Type B pancreatic cell (in vitro differentiated cells): ENCODE data around the gene C5orf58. TPM values are rescaled to one million over a fixed set of nuclear protein-coding genes. Genes with fewer than 3 reads are reported as not detected.

Experiments used
- DNase-seq: peaks from one replicate; pipeline ENCODE4 v3.0.0; 2021; ENCODE audit warnings: mixed read lengths; ENCODE audit not compliant: unreplicated experiment; ENCODE audit errors: extremely low spot score
- H3K27ac Mint-ChIP-seq: 2 replicates; pipeline ENCODE4 v1.8.0; 2021; ENCODE audit warnings: mild to moderate bottlenecking, mixed read lengths
- H3K27me3 Mint-ChIP-seq: 2 replicates; pipeline ENCODE4 v1.8.0; 2021; ENCODE audit warnings: mixed read lengths
- H3K36me3 Mint-ChIP-seq: 2 replicates; pipeline ENCODE4 v1.8.0; 2021; ENCODE audit warnings: mixed read lengths
- H3K4me1 Mint-ChIP-seq: one replicate; pipeline ENCODE4 v1.8.0; 2021; ENCODE audit warnings: mixed read lengths; ENCODE audit not compliant: unreplicated experiment
- H3K4me3 Mint-ChIP-seq: 2 replicates; pipeline ENCODE4 v1.8.0; 2021; ENCODE audit warnings: mild to moderate bottlenecking, mixed read lengths
- H3K9me3 Mint-ChIP-seq: 2 replicates; pipeline ENCODE4 v1.8.0; 2021; ENCODE audit warnings: mixed read lengths
- total RNA-seq: library from RNA; stranded (reverse); gene quantifications from 2 replicates; pipeline ENCODE4 v1.2.1, GENCODE V29; 2021; ENCODE audit warnings: low replicate concordance
- TF ChIP-seq, protein P1 (sequence below): fragments of 200-600 bp; sonication (generic); conservative IDR thresholded peaks from 2 replicates; pipeline ENCODE4 v1.5.0; 2021; ENCODE audit warnings: antibody characterized with exemption, mild to moderate bottlenecking

The C5orf58 gene
- total RNA-seq, 1 donor from 2014 or later = not detected

DNA sequence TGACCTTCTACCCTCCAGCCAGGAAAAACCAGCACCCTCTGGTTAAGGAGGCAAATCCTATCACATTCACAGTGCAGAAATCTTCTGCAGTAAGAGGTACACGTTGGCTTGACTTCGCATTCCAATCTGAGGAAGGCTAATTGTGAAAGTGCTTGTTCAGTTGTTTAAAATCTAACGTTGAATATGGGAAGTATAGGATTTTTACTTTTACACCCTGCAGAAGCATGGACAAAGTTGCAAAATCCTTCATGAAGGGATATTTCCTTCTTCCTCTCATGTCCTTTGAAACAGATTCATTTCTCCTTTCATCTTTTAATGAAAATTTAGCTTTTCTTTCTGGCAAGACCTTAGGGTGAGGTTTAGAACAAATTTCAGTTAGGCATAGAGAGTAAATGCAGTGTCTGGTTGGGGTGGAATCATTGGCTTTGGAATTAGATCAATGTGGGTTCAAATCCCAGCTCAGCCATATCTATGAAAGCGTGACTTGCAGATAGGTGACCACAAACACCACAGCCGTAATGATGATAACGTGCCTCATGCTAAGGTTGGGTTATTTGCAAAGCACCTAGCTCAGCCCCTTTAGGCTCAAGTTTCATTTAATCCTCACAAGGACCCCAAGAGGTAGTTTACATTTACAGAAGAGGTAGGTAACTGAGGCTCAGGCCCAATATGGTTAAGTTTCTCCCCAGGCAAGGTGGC, 42.2 kb upstream of the C5orf58 start:
- TF ChIP-seq, protein P1, sequence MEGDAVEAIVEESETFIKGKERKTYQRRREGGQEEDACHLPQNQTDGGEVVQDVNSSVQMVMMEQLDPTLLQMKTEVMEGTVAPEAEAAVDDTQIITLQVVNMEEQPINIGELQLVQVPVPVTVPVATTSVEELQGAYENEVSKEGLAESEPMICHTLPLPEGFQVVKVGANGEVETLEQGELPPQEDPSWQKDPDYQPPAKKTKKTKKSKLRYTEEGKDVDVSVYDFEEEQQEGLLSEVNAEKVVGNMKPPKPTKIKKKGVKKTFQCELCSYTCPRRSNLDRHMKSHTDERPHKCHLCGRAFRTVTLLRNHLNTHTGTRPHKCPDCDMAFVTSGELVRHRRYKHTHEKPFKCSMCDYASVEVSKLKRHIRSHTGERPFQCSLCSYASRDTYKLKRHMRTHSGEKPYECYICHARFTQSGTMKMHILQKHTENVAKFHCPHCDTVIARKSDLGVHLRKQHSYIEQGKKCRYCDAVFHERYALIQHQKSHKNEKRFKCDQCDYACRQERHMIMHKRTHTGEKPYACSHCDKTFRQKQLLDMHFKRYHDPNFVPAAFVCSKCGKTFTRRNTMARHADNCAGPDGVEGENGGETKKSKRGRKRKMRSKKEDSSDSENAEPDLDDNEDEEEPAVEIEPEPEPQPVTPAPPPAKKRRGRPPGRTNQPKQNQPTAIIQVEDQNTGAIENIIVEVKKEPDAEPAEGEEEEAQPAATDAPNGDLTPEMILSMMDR = no peak
- Mint-ChIP-seq H3K9me3 (peaks cover 5% of the 10 kb centered on the region), H3K4me1 (no peaks in the 10 kb centered on the region), H3K27me3 (peaks cover 23% of the 10 kb centered on the region), H3K36me3 (no peaks in the 10 kb centered on the region), H3K4me3 (no peak overlapping the region), H3K27ac (no peak overlapping the region)
- no peak for DNase-seq

DNA sequence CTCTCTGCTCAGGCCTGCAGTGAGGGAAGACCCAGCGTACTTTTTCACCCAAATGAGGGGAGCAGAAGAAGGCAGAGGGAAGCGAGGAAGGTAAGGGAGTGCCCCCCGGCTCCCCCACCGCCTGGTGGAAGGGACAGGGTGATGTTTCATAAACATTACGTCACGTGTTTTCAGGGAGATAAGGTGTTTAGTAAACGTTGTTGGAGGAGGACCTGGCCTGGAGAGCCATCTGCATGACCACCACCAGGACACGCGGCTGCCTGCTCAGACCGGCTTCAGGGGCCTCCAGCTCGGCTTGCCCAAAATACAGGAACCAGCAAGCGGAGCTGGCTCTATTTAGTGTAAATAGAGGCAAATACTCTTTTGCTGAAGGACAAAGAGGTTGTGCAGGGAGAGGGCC, 40.0 kb upstream of the C5orf58 start:
- DNase-seq = no peak
- Mint-ChIP-seq H3K4me1 (no peaks in the 10 kb centered on the region), H3K36me3 (no peaks in the 10 kb centered on the region), H3K4me3 (no peak overlapping the region), H3K27ac (no peak overlapping the region), H3K9me3 (peaks cover 5% of the 10 kb centered on the region), H3K27me3 (peaks cover 37% of the 10 kb centered on the region)
- TF ChIP-seq, protein P1 = no peak

DNA sequence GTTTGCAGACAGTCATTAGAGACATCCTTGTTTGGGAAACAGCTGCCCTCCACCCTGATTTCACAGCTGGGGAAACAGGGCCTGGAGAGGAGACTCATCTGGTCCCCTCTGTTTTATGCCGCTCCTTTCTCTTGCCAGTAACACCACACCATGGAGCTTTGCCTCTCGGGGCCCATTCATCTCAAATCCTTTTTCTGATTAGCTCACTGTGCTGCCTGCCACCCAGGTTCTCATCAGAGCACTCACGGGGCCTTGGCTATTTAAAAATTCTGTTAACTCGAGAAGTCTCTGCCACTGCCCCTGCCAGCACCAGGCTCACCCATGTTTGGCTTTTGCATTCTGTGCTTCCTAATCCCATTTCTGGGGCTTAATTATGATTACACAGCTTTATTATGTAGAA, 36.8 kb upstream of the C5orf58 start:
- Mint-ChIP-seq H3K27ac (no peak overlapping the region), H3K36me3 (no peaks in the 10 kb centered on the region), H3K4me1 (no peaks in the 10 kb centered on the region), H3K4me3 (no peak overlapping the region), H3K27me3 (peaks cover 33% of the 10 kb centered on the region), H3K9me3 (no peaks in the 10 kb centered on the region)
- TF ChIP-seq, protein P1 = no peak
- no peak for DNase-seq

DNA sequence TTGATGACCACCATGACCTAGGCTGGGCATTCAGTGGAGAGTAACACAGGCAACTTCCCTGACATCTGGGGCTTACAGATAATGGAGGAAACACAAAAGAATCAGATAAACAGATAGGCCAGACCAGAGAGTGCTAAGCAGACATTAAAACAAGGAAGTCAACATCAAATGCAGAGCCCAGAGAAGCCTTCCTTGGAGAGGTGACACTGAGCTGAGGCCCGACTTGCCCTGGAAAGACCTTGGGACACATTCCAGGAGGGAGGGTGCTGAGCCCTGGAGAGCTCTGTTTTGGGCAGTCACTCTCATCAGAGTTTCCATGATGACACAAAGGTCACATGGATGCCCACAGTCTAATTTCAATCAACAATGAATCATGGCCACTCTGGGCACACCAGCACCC, 31.9 kb upstream of the C5orf58 start:
- DNase-seq = no peak
- no peaks in the 10 kb centered on the region for H3K4me1 Mint-ChIP-seq
- H3K9me3 Mint-ChIP-seq = no peaks in the 10 kb centered on the region
- no peak overlapping the region for H3K4me3 Mint-ChIP-seq
- H3K27me3 Mint-ChIP-seq = peaks cover 47% of the 10 kb centered on the region
- H3K27ac Mint-ChIP-seq = no peak overlapping the region
- TF ChIP-seq, protein P1 = no peak
- H3K36me3 Mint-ChIP-seq = no peaks in the 10 kb centered on the region

DNA sequence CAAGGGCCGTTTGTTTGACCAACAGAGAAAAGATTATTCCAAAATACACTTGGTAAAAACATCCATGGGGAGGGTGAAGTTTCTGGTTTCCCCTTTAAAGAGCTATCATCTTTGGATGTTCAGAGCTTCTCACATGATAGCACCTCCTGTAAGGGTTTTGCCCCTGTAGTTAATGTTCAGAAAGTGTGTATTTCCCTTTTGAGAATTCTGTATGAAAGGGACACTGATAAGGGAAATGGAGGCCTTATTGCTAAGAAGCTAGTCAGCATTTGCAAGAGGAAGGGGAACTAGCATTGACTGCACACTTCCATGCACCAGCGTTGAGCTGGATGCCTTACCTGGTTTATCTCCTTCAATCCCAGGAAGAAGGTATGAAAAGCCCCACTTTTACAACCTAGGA, 31.5 kb upstream of the C5orf58 start:
- H3K27ac Mint-ChIP-seq = no peak overlapping the region
- peaks cover 50% of the 10 kb centered on the region for H3K27me3 Mint-ChIP-seq
- H3K36me3 Mint-ChIP-seq = no peaks in the 10 kb centered on the region
- TF ChIP-seq, protein P1 = no peak
- no peaks in the 10 kb centered on the region for H3K9me3 Mint-ChIP-seq
- H3K4me1 Mint-ChIP-seq = no peaks in the 10 kb centered on the region
- no peak for DNase-seq
- no peak overlapping the region for H3K4me3 Mint-ChIP-seq
